DMS53 treated with DMSO at 0.1 percent for 48 hours (cell line): ENCODE measurements around the gene CALHM5.
A peak's percentile ranks its signal among the peaks of the same experiment; 100 is the strongest.

Experiments
- DNase-seq: peaks from one replicate; lab custom pipeline; 2025; ENCODE audit not compliant: unreplicated experiment; lab: John Stamatoyannopoulos, UW

The CALHM5 gene

GRCh38 chr6:116545651-116546050 is 34.2 kb downstream of the CALHM5 start, which contains the start of gene TRAPPC3L:
TSS of gene TRAPPC3L (minus strand) at chr6:116545684. CDS start at chr6:116545514, 170 bp downstream.
- no peak for DNase-seq

GRCh38 chr6:116547358-116547757 is 35.9 kb downstream of the CALHM5 start:
- DNase-seq, result no peak

GRCh38 chr6:116550796-116551195 is 39.4 kb downstream of the CALHM5 start:
- no peak for DNase-seq

- DNase-seq, result no peak
Observed at GRCh38 chr6:116553451-116553850, 42.0 kb downstream of the CALHM5 start, which contains the start of gene CALHM4. TSS of gene CALHM4 (plus strand) at chr6:116553751. CDS start at chr6:116553794, 43 bp downstream.

- no peak for DNase-seq
Observed at GRCh38 chr6:116556065-116556464, 44.6 kb downstream of the CALHM5 start.

GRCh38 chr6:116556814-116557415 is 45.5 kb downstream of the CALHM5 start:
- no peak for DNase-seq

- peak; percentile 44 for DNase-seq
Observed at GRCh38 chr6:116557893-116558292, 46.5 kb downstream of the CALHM5 start.

GRCh38 chr6:116560130-116560529 is 48.7 kb downstream of the CALHM5 start:
- DNase-seq, result no peak

- DNase-seq, result peak; percentile 19
Observed at GRCh38 chr6:116561377-116562018, 50.1 kb downstream of the CALHM5 start.

GRCh38 chr6:116562019-116562403 is 50.6 kb downstream of the CALHM5 start:
- DNase-seq, result no peak

GRCh38 chr6:116562614-116563013 is 51.2 kb downstream of the CALHM5 start:
- DNase-seq, result no peak

- no peak for DNase-seq
Observed at GRCh38 chr6:116563830-116564229, 52.4 kb downstream of the CALHM5 start.

GRCh38 chr6:116564311-116564710 is 52.9 kb downstream of the CALHM5 start:
- DNase-seq, result no peak

GRCh38 chr6:116564921-116565872 is 53.8 kb downstream of the CALHM5 start:
- DNase-seq, result no peak

GRCh38 chr6:116568111-116568510 is 56.7 kb downstream of the CALHM5 start:
- no peak for DNase-seq

GRCh38 chr6:116568821-116569755 is 57.6 kb downstream of the CALHM5 start:
- no peak for DNase-seq

- peak; percentile 93 for DNase-seq
Observed at GRCh38 chr6:116570856-116571682, 59.6 kb downstream of the CALHM5 start, which contains the start of gene RWDD1. TSS of gene RWDD1 (plus strand) at chr6:116571504. CDS start at chr6:116571583, 79 bp downstream.

GRCh38 chr6:116571683-116572000 is 60.2 kb downstream of the CALHM5 start:
- DNase-seq, result peak; percentile 34

GRCh38 chr6:116572162-116572561 is 60.7 kb downstream of the CALHM5 start:
- DNase-seq, result no peak
